ENCODE results near the gene SMG7.

SMG7 gene

DNA sequence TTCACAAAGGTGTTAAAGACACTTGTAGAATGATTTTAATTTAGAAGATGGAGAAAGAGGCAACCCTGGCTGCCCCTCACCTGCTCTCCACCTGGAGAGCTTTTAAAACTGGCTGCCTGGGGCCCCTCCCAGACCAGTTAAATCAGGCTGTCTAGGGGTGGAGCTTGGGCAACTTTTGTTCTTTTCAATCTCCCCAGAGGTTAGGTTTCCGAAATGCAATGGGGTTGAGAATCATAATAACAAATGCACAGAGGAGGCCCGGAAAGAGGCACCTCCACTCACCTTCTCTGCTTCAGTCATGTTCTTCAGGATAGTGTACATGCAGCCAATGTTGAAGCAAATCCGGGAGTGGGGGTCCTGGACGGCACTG is 117.6 kb downstream of the SMG7 start:
- no peak for DNase-seq (ENCODE audit: low read depth in 2 of 3, low spot score in 2 of 3)

GRCh38 chr1:183590244-183591191 is 118.2 kb downstream of the SMG7 start, which contains the start of gene NCF2:
Gene NCF2, minus strand, starts transcription at chr1:183590459. Its CDS starts 130 bp downstream, at chr1:183590329.
- peak in 1 of 3 experiments; percentile 19 for DNase-seq (ENCODE audit: low read depth in 2 of 3, low spot score in 2 of 3)

GRCh38 chr1:183592733-183593132 is 120.4 kb downstream of the SMG7 start:
- no peak for DNase-seq (ENCODE audit: low read depth in 2 of 3, low spot score in 2 of 3)

- no peak for DNase-seq (ENCODE audit: low read depth in 2 of 3, low spot score in 2 of 3)
Measured at GRCh38 chr1:183593356-183593755, 121.1 kb downstream of the SMG7 start.

DNA sequence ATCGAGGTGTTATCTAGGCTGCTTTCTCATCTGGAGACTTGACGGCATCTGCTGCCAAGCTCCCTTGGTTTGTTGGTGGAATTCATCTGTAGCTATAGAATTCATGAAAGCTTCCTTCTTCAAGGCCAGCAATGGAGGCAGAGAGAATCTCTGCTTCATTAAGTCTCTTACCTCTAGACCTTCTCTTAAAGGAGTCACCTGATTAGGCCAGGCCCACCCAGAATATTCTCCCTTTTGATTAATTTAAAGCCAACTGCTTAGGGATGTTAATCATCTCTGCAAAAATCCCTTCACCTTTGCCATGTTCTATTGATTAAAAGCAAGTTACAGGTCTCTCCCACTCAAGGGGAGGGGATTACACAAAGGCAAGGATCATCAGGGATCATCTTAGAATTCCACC is 123.2 kb downstream of the SMG7 start:
- DNase-seq (ENCODE audit: low read depth in 2 of 3, low spot score in 2 of 3) = no peak

DNA sequence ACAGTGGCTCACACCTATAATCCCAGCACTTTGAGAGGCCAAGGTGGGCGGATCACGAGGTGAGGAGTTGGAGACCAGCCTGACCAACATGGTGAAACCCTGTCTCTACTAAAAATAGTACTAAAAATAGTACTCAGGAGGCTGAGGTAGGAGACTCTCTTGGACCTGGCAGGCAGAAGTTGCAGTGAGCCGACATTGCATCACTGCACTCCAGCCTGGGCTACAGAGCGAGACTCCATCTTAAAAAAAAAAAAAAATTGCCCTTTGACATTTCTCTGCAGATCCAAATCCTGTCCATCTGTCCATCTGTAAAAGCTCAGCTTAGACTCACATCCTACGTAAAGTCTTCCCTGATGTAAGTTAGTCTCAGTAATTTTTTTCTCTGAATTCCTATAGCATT is 124.2 kb downstream of the SMG7 start:
- DNase-seq (ENCODE audit: low read depth in 2 of 3, low spot score in 2 of 3) = no peak

DNA sequence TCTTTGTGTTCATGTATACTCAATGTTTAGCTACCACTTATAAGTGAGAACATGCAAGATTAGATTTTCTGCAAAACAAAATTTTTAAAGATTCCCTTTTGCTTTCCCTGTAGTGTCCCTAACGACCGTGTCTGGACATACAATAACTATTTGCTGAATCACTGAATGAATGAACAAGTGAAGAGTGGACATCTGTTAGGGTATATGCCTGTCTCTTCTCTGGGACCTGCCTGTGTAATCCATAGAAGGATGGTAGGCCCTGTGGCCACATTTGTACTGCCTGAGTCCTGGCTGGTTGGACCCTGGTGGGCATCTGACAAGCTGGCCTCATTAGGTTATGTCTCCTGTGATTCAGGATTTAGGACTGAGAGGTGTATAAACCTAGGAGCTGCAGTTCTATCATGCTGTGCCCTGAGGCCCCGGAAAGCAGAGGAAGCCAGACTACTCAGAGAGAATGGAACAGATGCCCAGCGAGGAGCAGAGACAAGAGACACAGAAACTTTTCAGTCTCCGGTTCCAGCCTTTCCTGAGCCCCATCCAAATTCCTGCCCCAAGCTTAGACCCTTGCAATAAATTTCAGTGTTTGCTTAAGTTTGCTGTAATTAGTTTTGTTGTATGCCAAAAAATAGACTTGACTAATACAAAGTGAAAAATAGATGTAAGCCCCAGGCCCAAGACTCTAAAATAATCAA is 125.5 kb downstream of the SMG7 start:
- no peak for DNase-seq (ENCODE audit: low read depth in 2 of 3, low spot score in 2 of 3)

- no peak for DNase-seq (ENCODE audit: low read depth in 2 of 3, low spot score in 2 of 3)
Measured at GRCh38 chr1:183598386-183598785, 126.1 kb downstream of the SMG7 start.

- DNase-seq (ENCODE audit: low read depth in 2 of 3, low spot score in 2 of 3) = no peak
Measured at GRCh38 chr1:183600136-183600535, 127.8 kb downstream of the SMG7 start.

GRCh38 chr1:183600634-183601033 is 128.3 kb downstream of the SMG7 start:
- DNase-seq (ENCODE audit: low read depth in 2 of 3, low spot score in 2 of 3) = no peak

GRCh38 chr1:183602510-183602909 is 130.2 kb downstream of the SMG7 start:
- no peak for DNase-seq (ENCODE audit: low read depth in 2 of 3, low spot score in 2 of 3)
